Sigmoid colon (tissue), 7 donors: ENCODE results near the gene TBC1D8. TPM values are rescaled to one million over a fixed set of nuclear protein-coding genes. Genes with fewer than 3 reads are reported as not detected.

Experiments
- DNase-seq: peaks from one replicate; pipeline ENCODE4 v3.0.0-alpha.2; 2019
- H3K27ac ChIP-seq, 4 donors: fragments of 200-600 bp; sonication (generic); one replicate each; pipeline ENCODE4 v1.5.1; 2016 to 2019; ENCODE audit warnings: mild to moderate bottlenecking in 1 of 4
- H3K27me3 ChIP-seq, 3 donors: fragments of 200-600 bp; sonication (generic); one replicate each; pipeline ENCODE4 v1.5.1; 2019; ENCODE audit warnings: mild to moderate bottlenecking in 1 of 3
- H3K36me3 ChIP-seq, 4 donors: fragments of 200-600 bp; sonication (generic); one replicate each; pipeline ENCODE4 v1.5.1; 2016 to 2019
- H3K4me1 ChIP-seq, 4 donors: fragments of 200-600 bp; sonication (generic); one replicate each; pipeline ENCODE4 v1.5.1; 2017 to 2019
- H3K4me3 ChIP-seq, 4 donors: fragments of 200-600 bp; sonication (generic); one replicate each; pipeline ENCODE4 v1.5.1; 2017 to 2019; ENCODE audit warnings: mild to moderate bottlenecking in 2 of 4, moderate library complexity in 1 of 4
- H3K9me3 ChIP-seq, 4 donors: fragments of 200-600 bp in 3 of 4; sonication (generic) in 3 of 4; one replicate each; pipeline versions ENCODE4 v1.5.1 to v1.6.1; 2013 to 2019
- EP300 ChIP-seq, 4 donors: sonication (generic); formaldehyde crosslinking; IDR thresholded peaks; one replicate each; pipeline ENCODE4 v1.6.1; 2017; ENCODE audit warnings: antibody characterized with exemption in 4 of 4
- POLR2A ChIP-seq, 2 donors: fragments of 450-650 bp; IDR thresholded peaks; one replicate each; pipeline ENCODE4 v1.6.1; 2016; ENCODE audit warnings: antibody characterized with exemption in 2 of 2, mild to moderate bottlenecking in 2 of 2, moderate library complexity in 2 of 2
- POLR2AphosphoS5 ChIP-seq, 4 donors: sonication (generic); formaldehyde crosslinking; IDR thresholded peaks; one replicate each; pipeline ENCODE4 v1.6.1; 2017; ENCODE audit warnings: antibody characterized with exemption in 4 of 4
- WGBS, 2 donors: extraction: QIAGEN DNeasy Blood & Tissue Kit; methylation state at CpG; one replicate each; pipeline ENCODE4 v1.1.7; 2013; 5-methylcytosine and 5-hydroxymethylcytosine counted together
- intact Hi-C: fragments of 100-400 bp; cut with DNase I; formaldehyde crosslinking; loops from one replicate; pipeline ENCODE4 v1.15.1; 2023
- polyA plus RNA-seq, 3 donors: library from polyadenylated mRNA; stranded (reverse); fragments of 200-250 nt; gene quantifications; one replicate each; pipeline ENCODE4 v1.2.3, GENCODE V29; 2013
- total RNA-seq, 4 donors: library from RNA; depleted of rRNA; stranded (reverse); fragments of >200 nt; gene quantifications; one replicate each; pipeline ENCODE4 v1.1.0, GENCODE V29; 2016
- TF ChIP-seq, protein P1 (sequence below), 4 experiments: fragments of 450-650 bp in 3 of 4; fragments of 200-600 bp in 1 of 4; IDR thresholded peaks; one replicate each; pipeline ENCODE4 v1.5.1; 2016 to 2019; ENCODE audit warnings: antibody characterized with exemption in 4 of 4, mild to moderate bottlenecking in 3 of 4, moderate library complexity in 2 of 4
- donor health status: healthy with polysubstance abuse.
- donor health status: Bipolar disorder and iron deficiency.
- donor health status: healthy.

Gene TBC1D8
- total and polyA plus RNA-seq, 7 donors: 3.0 to 24.1 (median 15.7) TPM

DNA sequence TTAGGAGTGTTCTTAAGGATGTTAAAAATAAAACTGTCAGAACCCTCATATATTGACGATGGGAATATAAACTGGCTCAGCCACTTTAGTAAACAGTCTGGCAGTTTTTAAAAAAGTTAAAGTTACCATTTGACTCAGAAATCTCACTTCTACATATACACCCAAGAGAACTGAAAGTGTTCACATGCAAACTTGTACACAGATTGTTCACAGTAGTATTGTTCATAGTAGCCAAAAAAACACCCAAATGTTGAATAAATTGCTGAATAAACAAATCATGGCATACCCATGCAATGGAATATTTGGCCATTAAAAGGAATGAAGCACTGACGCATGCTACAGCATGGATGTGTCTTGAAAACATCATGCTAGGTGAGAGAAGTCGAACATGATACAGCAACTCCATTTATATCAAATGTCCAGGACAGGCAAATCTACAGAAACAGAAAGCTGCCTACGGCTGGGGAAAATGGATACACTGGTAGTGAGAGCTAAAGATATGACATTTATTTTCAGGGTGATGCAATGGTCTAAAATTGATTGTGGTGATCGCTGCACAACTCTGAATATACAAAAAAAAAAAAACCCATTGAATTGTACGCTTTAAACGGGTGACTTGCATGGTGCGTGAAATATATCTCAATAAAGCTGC, 139.0 kb downstream of the TBC1D8 start:
- intact Hi-C loops: loop anchor here (1.0 kb wide), 2 partner anchors 140 to 193 kb away; no protein-coding TSS in a partner anchor
- TF ChIP-seq POLR2AphosphoS5 (IDR thresholded peaks at IDR 0.05) (no peak), EP300 (IDR thresholded peaks at IDR 0.05) (no peak)
- TF ChIP-seq, protein P1, sequence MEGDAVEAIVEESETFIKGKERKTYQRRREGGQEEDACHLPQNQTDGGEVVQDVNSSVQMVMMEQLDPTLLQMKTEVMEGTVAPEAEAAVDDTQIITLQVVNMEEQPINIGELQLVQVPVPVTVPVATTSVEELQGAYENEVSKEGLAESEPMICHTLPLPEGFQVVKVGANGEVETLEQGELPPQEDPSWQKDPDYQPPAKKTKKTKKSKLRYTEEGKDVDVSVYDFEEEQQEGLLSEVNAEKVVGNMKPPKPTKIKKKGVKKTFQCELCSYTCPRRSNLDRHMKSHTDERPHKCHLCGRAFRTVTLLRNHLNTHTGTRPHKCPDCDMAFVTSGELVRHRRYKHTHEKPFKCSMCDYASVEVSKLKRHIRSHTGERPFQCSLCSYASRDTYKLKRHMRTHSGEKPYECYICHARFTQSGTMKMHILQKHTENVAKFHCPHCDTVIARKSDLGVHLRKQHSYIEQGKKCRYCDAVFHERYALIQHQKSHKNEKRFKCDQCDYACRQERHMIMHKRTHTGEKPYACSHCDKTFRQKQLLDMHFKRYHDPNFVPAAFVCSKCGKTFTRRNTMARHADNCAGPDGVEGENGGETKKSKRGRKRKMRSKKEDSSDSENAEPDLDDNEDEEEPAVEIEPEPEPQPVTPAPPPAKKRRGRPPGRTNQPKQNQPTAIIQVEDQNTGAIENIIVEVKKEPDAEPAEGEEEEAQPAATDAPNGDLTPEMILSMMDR (IDR thresholded peaks at IDR 0.05): no peak
- Histone ChIP-seq H3K4me3 (no peak overlapping the region), H3K4me1 (peaks cover 0 to 2% (median 0%) of the 10 kb centered on the region in 4 donors), H3K9me3 (no peaks in the 10 kb centered on the region), H3K27me3 (no peaks in the 10 kb centered on the region), H3K36me3 (peaks cover 0 to 56% (median 14%) of the 10 kb centered on the region in 4 donors), H3K27ac (no peak overlapping the region)
- no peak for DNase-seq
- WGBS, 2 donors: 54 to 64% methylated on average over 8 of the region's 8 CpGs

DNA sequence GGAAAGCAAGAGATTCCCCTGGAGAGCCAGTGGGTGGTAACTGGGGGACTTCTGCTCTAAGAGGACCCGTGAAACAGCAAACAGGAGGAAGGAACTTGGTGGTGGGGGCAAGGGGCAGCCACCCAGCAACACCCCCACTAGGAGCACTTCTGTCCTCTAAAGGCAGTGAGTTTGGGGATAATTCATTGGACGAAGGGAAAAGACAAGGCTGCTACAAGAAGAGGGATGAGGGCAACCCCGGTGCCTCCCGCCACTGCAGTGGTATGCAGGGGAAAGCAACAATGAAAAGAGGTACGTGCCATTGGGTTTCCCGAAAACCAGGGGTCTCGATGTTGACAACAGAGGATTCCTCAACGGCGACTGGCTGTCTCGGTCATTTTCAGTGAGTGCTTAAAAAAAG, 140.0 kb downstream of the TBC1D8 start:
- Histone ChIP-seq H3K27me3 (no peaks in the 10 kb centered on the region), H3K4me1 (peaks cover 0 to 2% (median 0%) of the 10 kb centered on the region in 4 donors), H3K27ac (no peak overlapping the region), H3K4me3 (no peak overlapping the region), H3K36me3 (peaks cover 0 to 66% (median 22%) of the 10 kb centered on the region in 4 donors), H3K9me3 (no peaks in the 10 kb centered on the region)
- intact Hi-C loops: no loop called here
- TF ChIP-seq EP300 (IDR thresholded peaks at IDR 0.05) (no peak), POLR2AphosphoS5 (IDR thresholded peaks at IDR 0.05) (no peak), POLR2A (IDR thresholded peaks at IDR 0.05) (no peak)
- TF ChIP-seq, protein P1 (IDR thresholded peaks at IDR 0.05): no peak
- 85 to 89% methylated on average over 10 of the region's 10 CpGs for WGBS, 2 donors
- peak; percentile 15 for DNase-seq

DNA sequence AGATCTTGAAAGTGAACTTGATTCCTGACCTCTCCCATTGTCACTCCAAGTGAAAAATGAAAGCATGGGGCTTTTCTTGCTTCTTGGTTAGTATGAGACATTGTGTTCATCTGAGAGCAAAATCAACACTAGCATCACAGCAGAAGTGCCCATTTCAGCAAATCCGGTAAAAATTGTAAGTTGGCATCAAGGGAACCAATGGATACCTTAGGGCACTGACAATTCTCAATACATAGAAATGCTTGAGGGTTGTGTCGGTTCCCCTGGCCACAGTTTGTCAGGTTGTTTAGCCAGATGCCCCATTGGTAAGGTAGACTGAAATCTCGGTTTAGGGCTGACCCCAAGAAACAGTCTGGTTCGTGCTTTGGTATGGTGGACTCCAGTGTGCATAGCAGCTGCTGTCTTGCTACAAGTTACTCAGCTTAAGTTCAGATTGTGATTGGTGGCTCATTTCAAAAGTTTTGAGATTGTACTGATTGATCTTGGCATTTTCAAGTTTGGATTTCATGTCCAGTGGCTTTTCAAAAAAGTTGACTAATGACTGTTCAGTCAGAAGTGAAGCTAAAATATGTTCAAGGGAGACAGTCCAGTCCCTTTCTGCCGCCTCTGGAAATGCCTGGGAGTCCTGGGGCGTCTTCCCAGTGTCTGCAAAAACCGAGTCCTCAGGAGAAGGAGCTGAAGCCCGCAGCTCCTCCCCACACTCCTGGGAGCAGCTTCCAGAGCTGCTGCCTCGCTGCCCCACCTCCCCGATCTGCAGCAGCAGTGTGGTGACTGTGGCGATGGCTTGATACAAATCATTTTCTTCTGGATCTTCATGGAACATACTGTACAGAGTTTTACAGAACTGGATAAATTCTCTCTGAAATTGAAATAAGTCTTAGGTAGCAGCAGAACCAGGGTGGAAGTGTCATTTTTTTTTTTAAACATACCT, 143.5 kb downstream of the TBC1D8 start:
- H3K36me3 ChIP-seq: peaks cover 21 to 81% (median 45%) of the 10 kb centered on the region in 4 donors
- no peak for DNase-seq
- intact Hi-C loops: no loop called here
- H3K9me3 ChIP-seq: no peaks in the 10 kb centered on the region
- H3K4me3 ChIP-seq: no peak overlapping the region
- TF ChIP-seq POLR2A (IDR thresholded peaks at IDR 0.05) (no peak), POLR2AphosphoS5 (IDR thresholded peaks at IDR 0.05) (no peak), EP300 (IDR thresholded peaks at IDR 0.05) (no peak)
- TF ChIP-seq, protein P1 (IDR thresholded peaks at IDR 0.05): no peak
- H3K27ac ChIP-seq: no peak overlapping the region
- H3K4me1 ChIP-seq: peaks cover 0 to 28% (median 21%) of the 10 kb centered on the region in 4 donors
- WGBS, 2 donors: 78 to 88% methylated on average over 11 of the region's 11 CpGs
- H3K27me3 ChIP-seq: no peaks in the 10 kb centered on the region

DNA sequence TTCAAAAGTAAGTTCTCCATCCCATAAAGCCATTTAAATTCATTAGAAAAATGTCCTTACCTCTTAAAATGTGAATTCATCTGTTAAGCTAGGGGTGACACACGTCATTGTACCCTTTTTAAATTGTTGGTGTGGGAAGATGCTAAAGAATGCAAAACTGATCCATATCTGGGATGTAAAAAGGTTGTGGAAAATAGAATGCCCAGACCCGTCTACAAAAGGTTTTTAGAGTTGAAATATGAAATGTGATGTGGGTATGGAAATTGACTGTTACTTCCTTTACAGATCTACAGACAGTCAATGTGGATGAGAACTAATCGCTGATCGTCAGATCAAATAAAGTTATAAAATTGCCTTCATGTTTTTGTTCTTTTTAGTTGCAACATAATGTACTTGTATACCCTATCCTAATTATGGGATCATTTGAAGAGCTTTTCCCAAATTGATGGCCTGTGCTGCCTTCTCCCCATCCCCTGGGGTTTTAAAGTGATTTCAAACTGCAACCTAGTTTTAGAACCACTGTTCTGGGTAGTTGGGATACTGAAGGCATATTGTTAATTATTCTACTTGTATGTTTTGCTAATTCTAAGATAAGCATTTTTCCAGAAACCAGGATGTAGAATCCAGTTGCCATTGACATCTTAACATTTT, 145.0 kb downstream of the TBC1D8 start:
- whole genome bisulfite sequencing, 2 donors: 62 to 76% methylated on average over 4 of the region's 4 CpGs
- no peak for TF ChIP-seq POLR2A (IDR thresholded peaks at IDR 0.05)
- TF ChIP-seq, protein P1 (IDR thresholded peaks at IDR 0.05): no peak
- no peak for TF ChIP-seq POLR2AphosphoS5 (IDR thresholded peaks at IDR 0.05)
- TF ChIP-seq EP300 (IDR thresholded peaks at IDR 0.05): no peak
- no peaks in the 10 kb centered on the region for H3K9me3 ChIP-seq
- intact Hi-C loops: no loop called here
- H3K36me3 ChIP-seq: peaks cover 21 to 75% (median 42%) of the 10 kb centered on the region in 4 donors
- no peak overlapping the region for H3K4me3 ChIP-seq
- no peak for DNase-seq
- no peak overlapping the region for H3K27ac ChIP-seq
- no peaks in the 10 kb centered on the region for H3K27me3 ChIP-seq
- peaks cover 0 to 36% (median 28%) of the 10 kb centered on the region in 4 donors for H3K4me1 ChIP-seq
